Ovary (tissue), 9 donors: ENCODE results near the gene CACHD1. TPM values are rescaled to one million over a fixed set of nuclear protein-coding genes. Genes with fewer than 3 reads are reported as not detected.

Experiments
- DNase-seq, 5 donors: peaks; one replicate each; pipeline ENCODE4 v3.0.0-alpha.2; 2019 to 2020
- H3K27ac ChIP-seq, 2 donors: fragments of 200-600 bp; one replicate each; pipeline versions ENCODE4 v1.5.1 to v1.8.0; 2019 to 2022
- H3K27me3 ChIP-seq: fragments of 200-600 bp; one replicate; pipeline ENCODE4 v1.8.0; 2022
- H3K36me3 ChIP-seq: fragments of 200-600 bp; sonication (generic); one replicate; pipeline ENCODE4 v1.5.1; 2019
- H3K4me1 ChIP-seq: one replicate; pipeline ENCODE4 v1.8.1; 2013; ENCODE audit warnings: mild to moderate bottlenecking, moderate library complexity; ENCODE audit not compliant: insufficient read depth
- H3K4me3 ChIP-seq: fragments of 200-600 bp; sonication (generic); one replicate; pipeline ENCODE4 v1.5.1; 2017
- H3K9me3 ChIP-seq, 2 donors: fragments of 200-600 bp in 1 of 2; sonication (generic) in 1 of 2; one replicate each; pipeline versions ENCODE4 v1.5.1 to v1.8.1; 2013 to 2019; ENCODE audit warnings: mild to moderate bottlenecking in 1 of 2, moderate library complexity in 1 of 2
- CTCF ChIP-seq, 3 donors: fragments of 450-650 bp in 2 of 3; fragments of 200-600 bp in 1 of 3; IDR thresholded peaks; one replicate each; pipeline versions ENCODE4 v1.5.1 to v1.8.0; 2016 to 2022; ENCODE audit warnings: antibody characterized with exemption in 3 of 3, mild to moderate bottlenecking in 1 of 3
- EP300 ChIP-seq: sonication (generic); formaldehyde crosslinking; IDR thresholded peaks from one replicate; pipeline ENCODE4 v1.6.1; 2017; ENCODE audit warnings: antibody characterized with exemption
- POLR2A ChIP-seq: fragments of 450-650 bp; IDR thresholded peaks from one replicate; pipeline ENCODE4 v1.6.1; 2017; ENCODE audit warnings: antibody characterized with exemption, mild to moderate bottlenecking, moderate library complexity
- WGBS, 3 donors: extraction: QIAGEN DNeasy Blood & Tissue Kit in 1 of 3; methylation state at CpG; one replicate each; pipeline versions ENCODE4 v1.1.5 to v1.1.7; 2013 to 2017; 5-methylcytosine and 5-hydroxymethylcytosine counted together
- intact Hi-C, 4 donors: fragments of 100-400 bp; cut with DNase I; formaldehyde crosslinking; loops; one replicate each; pipeline versions ENCODE4 v1.11.0 to v1.15.1; 2022 to 2023
- polyA plus RNA-seq, 2 donors: library from polyadenylated mRNA; stranded (reverse); fragments of 200-250 nt in 1 of 2; fragments of 350-450 nt in 1 of 2; fragmentation: Illumina TruSeq in 1 of 2; extraction: RNeasy Lipid Tissue Mini Kit (QIAGEN cat#74804) in 1 of 2; gene quantifications; one replicate each; pipeline ENCODE4 v1.2.3, GENCODE V29; 2013 to 2014
- total RNA-seq, 7 donors: library from RNA; depleted of rRNA in 2 of 7; stranded (reverse); fragments of >200 nt in 2 of 7; fragmentation: NEBNext Ultra II Directional in 3 of 7; extraction: Animal tissue kit (Norgen Biotek cat#: 25700) in 3 of 7; gene quantifications; one replicate each; pipeline versions ENCODE4 v1.1.0 to v1.2.4, GENCODE V29; 2016 to 2023
- donor health status: DM: no; HTN: no; CAD: no; lungs with moderate emphysema.
- donor health status: DM: no; HTN: no; CAD: no.
- donor health status: Bipolar disorder and iron deficiency.
- donor health status: DM: yes; HTN: yes; CAD: no.
- donor health status: DM: no; HTN: no; CAD: no.
- donor health status: DM: yes; HTN: yes; CAD: no.

CACHD1 gene
- total and polyA plus RNA-seq, 9 donors, result 17.0 to 33.1 (median 23.2) TPM

GRCh38 chr1:64538389-64538788 lies 68.5 kb downstream of the CACHD1 start:
- H3K4me3 ChIP-seq, result no peak overlapping the region
- no peaks in the 10 kb centered on the region for H3K36me3 ChIP-seq
- 46 to 67% (median 54%) methylated on average over 3 of the region's 3 CpGs for WGBS, 3 donors
- no peaks in the 10 kb centered on the region for H3K9me3 ChIP-seq
- H3K27ac ChIP-seq, result no peak overlapping the region
- peaks cover 17% of the 10 kb centered on the region for H3K4me1 ChIP-seq
- H3K27me3 ChIP-seq, result no peaks in the 10 kb centered on the region
- DNase-seq, result no peak
- no peak for TF ChIP-seq CTCF (IDR thresholded peaks at IDR 0.05)
- no peak for TF ChIP-seq POLR2A
- TF ChIP-seq EP300, result no peak
- intact Hi-C loops, result loop anchor here in 2 of 4 donors (10.0 kb wide), 1 partner anchor 64 kb away; the partner anchor contains the start of gene CACHD1 (in 2 of the 2)

- no peak overlapping the region for H3K4me3 ChIP-seq
- H3K27me3 ChIP-seq, result no peaks in the 10 kb centered on the region
- no peak for TF ChIP-seq EP300
- no peak for TF ChIP-seq CTCF (IDR thresholded peaks at IDR 0.05)
- no peak for TF ChIP-seq POLR2A
- H3K9me3 ChIP-seq, result no peaks in the 10 kb centered on the region
- H3K36me3 ChIP-seq, result no peaks in the 10 kb centered on the region
- H3K4me1 ChIP-seq, result peaks cover 22% of the 10 kb centered on the region
- DNase-seq, result no peak
- intact Hi-C loops, result loop anchor here in 2 of 4 donors (10.0 kb wide), 1 partner anchor 64 kb away; the partner anchor contains the start of gene CACHD1 (in 2 of the 2)
- 29 to 34% (median 32%) methylated on average over 3 of the region's 3 CpGs for WGBS, 3 donors
- peak overlapping the region in 1 of 2 donors; percentile 47 for H3K27ac ChIP-seq
Measured at GRCh38 chr1:64539289-64539688, 69.4 kb downstream of the CACHD1 start.

GRCh38 chr1:64539781-64540218 lies 69.9 kb downstream of the CACHD1 start:
- WGBS, 3 donors, result 30 to 51% (median 48%) methylated on average over 2 of the region's 2 CpGs
- DNase-seq, result peak; percentile 70 to 85 (median 79)
- H3K4me3 ChIP-seq, result peak overlapping the region; percentile 0
- H3K36me3 ChIP-seq, result no peaks in the 10 kb centered on the region
- H3K4me1 ChIP-seq, result peaks cover 23% of the 10 kb centered on the region
- H3K9me3 ChIP-seq, result no peaks in the 10 kb centered on the region
- no peaks in the 10 kb centered on the region for H3K27me3 ChIP-seq
- H3K27ac ChIP-seq, result peak overlapping the region in 1 of 2 donors; percentile 47
- no peak for TF ChIP-seq POLR2A
- intact Hi-C loops, result loop anchor here (10.0 kb wide), 1 partner anchor 65 kb away; the partner anchor contains the start of gene CACHD1 (in 4 of the 4)

GRCh38 chr1:64540265-64540791 lies 70.4 kb downstream of the CACHD1 start:
- TF ChIP-seq POLR2A (no peak), CTCF (IDR thresholded peaks at IDR 0.05) (no peak)

GRCh38 chr1:64542118-64542517 lies 72.2 kb downstream of the CACHD1 start:
- no peak overlapping the region for H3K27ac ChIP-seq
- intact Hi-C loops, result loop anchor here in 2 of 4 donors (10.0 kb wide), 1 partner anchor 67 kb away; the partner anchor contains the start of gene CACHD1 (in 2 of the 2)
- 72 to 81% (median 72%) methylated on average over 4 of the region's 4 CpGs for WGBS, 3 donors
- no peaks in the 10 kb centered on the region for H3K9me3 ChIP-seq
- DNase-seq, result no peak
- TF ChIP-seq CTCF (IDR thresholded peaks at IDR 0.05), result no peak
- TF ChIP-seq POLR2A, result no peak
- TF ChIP-seq EP300, result no peak
- H3K4me1 ChIP-seq, result peaks cover 20% of the 10 kb centered on the region
- no peaks in the 10 kb centered on the region for H3K36me3 ChIP-seq
- H3K27me3 ChIP-seq, result no peaks in the 10 kb centered on the region
- no peak overlapping the region for H3K4me3 ChIP-seq

More at GRCh38 chr1:64540265-64540791, 70.4 kb downstream of the CACHD1 start:
- no peaks in the 10 kb centered on the region for H3K36me3 ChIP-seq
- H3K9me3 ChIP-seq, result no peaks in the 10 kb centered on the region
- 10 to 18% (median 13%) methylated on average over 6 of the region's 6 CpGs for WGBS, 3 donors
- peak overlapping the region in 1 of 2 donors; percentile 47 for H3K27ac ChIP-seq
- H3K27me3 ChIP-seq, result no peaks in the 10 kb centered on the region
- H3K4me1 ChIP-seq, result peaks cover 23% of the 10 kb centered on the region
- intact Hi-C loops, result loop anchor here in 2 of 4 donors (10.0 kb wide), 1 partner anchor 66 kb away; the partner anchor contains the start of gene CACHD1 (in 2 of the 2)
- DNase-seq, result no peak
- H3K4me3 ChIP-seq, result peak overlapping the region; percentile 0
